H1 (cell line): ENCODE data around the gene NHS. TPM values are rescaled to one million over a fixed set of nuclear protein-coding genes. Genes with fewer than 3 reads are reported as not detected.

Source experiments
- CTCF ChIA-PET: fragments of 300-600 bp; sonication (Branson Sonifier 250); formaldehyde crosslinking; loops from one replicate; lab custom pipeline; 2021; ENCODE audit not compliant: partially characterized antibody; lab: Charles Lee
- POLR2A ChIA-PET: fragments of 300-600 bp; sonication (Branson Sonifier 250); formaldehyde crosslinking; loops from one replicate; lab custom pipeline; 2021; ENCODE audit warnings: inconsistent platforms; ENCODE audit not compliant: partially characterized antibody; lab: Charles Lee
- DNase-seq, 2 experiments: peaks; one replicate each; pipeline versions ENCODE4 v3.0.0 to v3.0.0-alpha.2; 2010 to 2022; ENCODE audit warnings: low spot score in 2 of 2, low read depth in 1 of 2, mixed read lengths in 1 of 2
- FAIRE-seq: peaks from 2 replicates; lab custom pipeline; 2011; peaks lifted over from hg19 to GRCh38; lab: Jason Lieb, UNC
- H2AFZ ChIP-seq: 2 replicates; pipeline ENCODE4 v1.8.1; 2012; ENCODE audit warnings: low read length, inconsistent platforms
- H2AK5ac ChIP-seq: 2 replicates; pipeline ENCODE4 v1.6.1; 2013; ENCODE audit warnings: low read depth, low read length
- H2BK120ac ChIP-seq: replicated peaks from 2 replicates; pipeline ENCODE3; 2013; ENCODE audit warnings: low read depth, low read length, inconsistent platforms
- H2BK12ac ChIP-seq: 2 replicates; pipeline ENCODE4 v1.6.1; 2013; ENCODE audit warnings: low read depth, low read length
- H2BK15ac ChIP-seq: 2 replicates; pipeline ENCODE4 v1.6.1; 2013; ENCODE audit warnings: low read length
- H2BK20ac ChIP-seq: 2 replicates; pipeline ENCODE4 v1.6.1; 2013; ENCODE audit warnings: low read length
- H2BK5ac ChIP-seq: 2 replicates; pipeline ENCODE4 v1.6.1; 2013; ENCODE audit warnings: low read depth, low read length
- H3K14ac ChIP-seq: 2 replicates; pipeline ENCODE4 v1.6.1; 2013; ENCODE audit warnings: inconsistent platforms; ENCODE audit not compliant: insufficient read length
- H3K18ac ChIP-seq: 2 replicates; pipeline ENCODE4 v1.6.1; 2013; ENCODE audit warnings: low read length; ENCODE audit errors: extremely low read depth
- H3K23ac ChIP-seq: 2 replicates; pipeline ENCODE4 v1.6.1; 2013; ENCODE audit warnings: inconsistent platforms; ENCODE audit not compliant: insufficient read length
- H3K23me2 ChIP-seq: 2 replicates; pipeline ENCODE4 v1.6.1; 2013; ENCODE audit warnings: low read depth, low read length
- H3K27ac ChIP-seq: 2 replicates; pipeline ENCODE4 v1.6.1; 2011; ENCODE audit warnings: low read depth, low read length, inconsistent platforms
- H3K27me3 ChIP-seq, 4 experiments: replicated peaks in 1 of 4; 1 replicate in 1 of 4; 2 replicates in 3 of 4; pipeline versions ENCODE4 v1.6.1 to v1.8.1; 2011 to 2013; ENCODE audit warnings: low read length in 3 of 4, mild to moderate bottlenecking in 3 of 4, inconsistent platforms in 2 of 4, mixed read lengths in 2 of 4, moderate library complexity in 1 of 4; ENCODE audit not compliant: control insufficient read depth in 3 of 4, insufficient read depth in 3 of 4; ENCODE audit errors: extremely low read depth in 1 of 4
- H3K36me3 ChIP-seq, 4 experiments: 2 replicates each; pipeline versions ENCODE4 v1.6.1 to v1.8.1; 2011 to 2013; ENCODE audit warnings: mild to moderate bottlenecking in 4 of 4, low read length in 3 of 4, moderate library complexity in 2 of 4, control low read depth in 1 of 4, inconsistent platforms in 1 of 4; ENCODE audit not compliant: insufficient read depth in 4 of 4, control insufficient read depth in 2 of 4
- H3K4ac ChIP-seq: replicated peaks from 2 replicates; pipeline ENCODE3; 2013; ENCODE audit warnings: low read length, low read depth, mixed read lengths, inconsistent platforms; ENCODE audit not compliant: insufficient read length
- H3K4me1 ChIP-seq, 4 experiments: replicated peaks in 1 of 4; 1 replicate in 1 of 4; 2 replicates in 3 of 4; pipeline versions ENCODE4 v1.6.1 to v1.8.1; 2011 to 2013; ENCODE audit warnings: low read length in 3 of 4, inconsistent platforms in 2 of 4, mixed read lengths in 1 of 4; ENCODE audit not compliant: insufficient read depth in 4 of 4, control insufficient read depth in 3 of 4
- H3K4me2 ChIP-seq, 2 experiments: 2 replicates each; pipeline versions ENCODE4 v1.6.1 to v1.8.1; 2011 to 2013; ENCODE audit warnings: low read depth in 2 of 2, low read length in 2 of 2, control low read depth in 1 of 2, inconsistent platforms in 1 of 2, mild to moderate bottlenecking in 1 of 2; ENCODE audit not compliant: insufficient read depth in 1 of 2
- H3K4me3 ChIP-seq, 4 experiments: fragments of 200-600, 300-600 bp in 1 of 4; sonication (generic), shearing (Covaris generic), sonication (Bioruptor Twin) in 1 of 4; 2 replicates each; pipeline versions ENCODE4 v1.5.1 to v1.8.1; 2011 to 2016; ENCODE audit warnings: low read length in 4 of 4, low read depth in 3 of 4, control low read depth in 2 of 4, inconsistent platforms in 2 of 4, mild to moderate bottlenecking in 2 of 4, mixed read lengths in 1 of 4, moderate library complexity in 1 of 4; ENCODE audit not compliant: insufficient read depth in 2 of 4; ENCODE audit errors: extremely low read depth in 1 of 4
- H3K56ac ChIP-seq: replicated peaks from 2 replicates; pipeline ENCODE3; 2013; ENCODE audit warnings: low read depth, mild to moderate bottlenecking, mixed read lengths, low read length, inconsistent platforms; ENCODE audit not compliant: insufficient read length
- H3K79me1 ChIP-seq: 2 replicates; pipeline ENCODE4 v1.6.1; 2013; ENCODE audit warnings: low read depth, low read length, control low read depth
- H3K79me2 ChIP-seq, 2 experiments: 2 replicates each; pipeline versions ENCODE4 v1.6.1 to v1.8.1; 2012 to 2013; ENCODE audit warnings: low read length in 2 of 2, mild to moderate bottlenecking in 2 of 2, inconsistent platforms in 1 of 2; ENCODE audit not compliant: insufficient read depth in 2 of 2, control insufficient read depth in 1 of 2
- H3K9ac ChIP-seq, 4 experiments: replicated peaks in 1 of 4; 1 replicate in 1 of 4; 2 replicates in 3 of 4; pipeline versions ENCODE4 v1.6.1 to v1.8.1; 2011 to 2013; ENCODE audit warnings: low read depth in 3 of 4, low read length in 3 of 4, control low read depth in 2 of 4, mild to moderate bottlenecking in 2 of 4, moderate library complexity in 2 of 4, inconsistent platforms in 1 of 4; ENCODE audit errors: extremely low read depth in 1 of 4
- H3K9me3 ChIP-seq, 2 experiments: 2 replicates each; pipeline versions ENCODE4 v1.6.1 to v1.8.1; 2012 to 2013; ENCODE audit warnings: mild to moderate bottlenecking in 2 of 2, moderate library complexity in 2 of 2, control low read depth in 1 of 2, inconsistent platforms in 1 of 2, low read depth in 1 of 2, low read length in 1 of 2, mixed read lengths in 1 of 2; ENCODE audit not compliant: insufficient read depth in 2 of 2
- H4K20me1 ChIP-seq, 2 experiments: replicated peaks in 1 of 2; 2 replicates each; pipeline versions ENCODE3 to v1.8.1; 2011 to 2013; ENCODE audit warnings: inconsistent platforms in 2 of 2, low read length in 2 of 2, mild to moderate bottlenecking in 1 of 2; ENCODE audit not compliant: insufficient read depth in 2 of 2, control insufficient read depth in 1 of 2
- H4K5ac ChIP-seq: 2 replicates; pipeline ENCODE4 v1.6.1; 2013; ENCODE audit warnings: low read length, low read depth, mixed read lengths, inconsistent platforms; ENCODE audit not compliant: insufficient read length
- H4K8ac ChIP-seq: 2 replicates; pipeline ENCODE4 v1.8.0; 2013; ENCODE audit warnings: mild to moderate bottlenecking, moderate library complexity, low read length, inconsistent platforms; ENCODE audit not compliant: insufficient read depth; ENCODE audit errors: extremely low read depth
- H4K91ac ChIP-seq: replicated peaks from 2 replicates; pipeline ENCODE3; 2013; ENCODE audit warnings: low read length, mixed read lengths, inconsistent platforms; ENCODE audit not compliant: insufficient read length
- CEBPB ChIP-seq: IDR thresholded peaks from 2 replicates; pipeline ENCODE4 v1.6.1; 2012; ENCODE audit warnings: low read depth, low read length
- GABPA ChIP-seq: IDR thresholded peaks from 2 replicates; pipeline ENCODE4 v1.6.1; 2011; ENCODE audit warnings: mild to moderate bottlenecking, low read length, moderate library complexity, borderline replicate concordance; ENCODE audit not compliant: insufficient read depth
- HDAC6 ChIP-seq: IDR thresholded peaks from one replicate; pipeline ENCODE4 v1.7.1; 2012; ENCODE audit warnings: low read depth, mild to moderate bottlenecking, inconsistent platforms, low read length, moderate library complexity
- RBBP5 ChIP-seq: IDR thresholded peaks from 2 replicates; pipeline ENCODE4 v1.7.1; 2012; ENCODE audit warnings: low read depth, mild to moderate bottlenecking, inconsistent platforms, low read length, moderate library complexity, borderline replicate concordance
- RXRA ChIP-seq: IDR thresholded peaks from 2 replicates; pipeline ENCODE4 v1.6.1; 2011; ENCODE audit warnings: low read depth, mild to moderate bottlenecking, low read length, moderate library complexity; ENCODE audit not compliant: insufficient read depth
- TAF1 ChIP-seq: IDR thresholded peaks from 2 replicates; pipeline ENCODE4 v1.6.1; 2011; ENCODE audit warnings: mild to moderate bottlenecking, low read depth, low read length
- TAF7 ChIP-seq: optimal IDR thresholded peaks from 2 replicates; pipeline ENCODE3; 2011; ENCODE audit warnings: low read depth, mild to moderate bottlenecking, inconsistent platforms, low read length, moderate library complexity, borderline replicate concordance
- YY1 ChIP-seq: IDR thresholded peaks from 2 replicates; pipeline ENCODE4 v1.6.1; 2011; ENCODE audit warnings: low read depth, mild to moderate bottlenecking, low read length
- WGBS, 2 experiments: shearing (Covaris generic) in 1 of 2; methylation state at CpG; one replicate each; pipeline versions ENCODE4 v1.1.6 to v1.1.7; 2013 to 2015; ENCODE audit warnings: low lambda C conversion rate in 2 of 2, mixed read lengths in 2 of 2, inconsistent platforms in 1 of 2, low coverage in 1 of 2, missing lambda C conversion rate in 1 of 2; ENCODE audit not compliant: insufficient replicate concordance in 2 of 2, insufficient coverage in 1 of 2, insufficient read length in 1 of 2; ENCODE audit errors: extremely low coverage in 1 of 2, missing lambda C conversion rate in 1 of 2; 5-methylcytosine and 5-hydroxymethylcytosine counted together
- polyA plus RNA-seq, 7 experiments: library from polyadenylated mRNA; depleted of rRNA in 3 of 7; stranded (reverse) in 5 of 7; unstranded in 2 of 7; fragments of >200 nt in 5 of 7; fragments of 200-250 nt in 2 of 7; gene quantifications; 1 replicate in 5 of 7; 2 replicates in 1 of 7; 4 replicates in 1 of 7; pipeline versions ENCODE4 v1.2.1 to v1.2.3, GENCODE V29; 2011 to 2013; ENCODE audit warnings: missing spikeins in 2 of 7, mixed read lengths in 2 of 7
- total RNA-seq: library from RNA; stranded (reverse); fragmentation: NEBNext Ultra II Directional; extraction: Animal tissue kit (Norgen Biotek cat#: 25700); gene quantifications from 2 replicates; pipeline ENCODE4 v1.2.1, GENCODE V29; 2021
- TF ChIP-seq, protein P1 (sequence below): IDR thresholded peaks from 2 replicates; pipeline ENCODE4 v1.6.1; 2012; ENCODE audit warnings: low read length, inconsistent platforms
- TF ChIP-seq, protein P2 (sequence below): IDR thresholded peaks from 2 replicates; pipeline ENCODE4 v1.6.1; 2012; ENCODE audit warnings: inconsistent platforms

The NHS gene
- total and polyA plus RNA-seq, 2 of the 8 experiments (the other 6 are each of a cell fraction or from before 2014, with no cell fraction given): 2.2 to 6.7 TPM

DNA sequence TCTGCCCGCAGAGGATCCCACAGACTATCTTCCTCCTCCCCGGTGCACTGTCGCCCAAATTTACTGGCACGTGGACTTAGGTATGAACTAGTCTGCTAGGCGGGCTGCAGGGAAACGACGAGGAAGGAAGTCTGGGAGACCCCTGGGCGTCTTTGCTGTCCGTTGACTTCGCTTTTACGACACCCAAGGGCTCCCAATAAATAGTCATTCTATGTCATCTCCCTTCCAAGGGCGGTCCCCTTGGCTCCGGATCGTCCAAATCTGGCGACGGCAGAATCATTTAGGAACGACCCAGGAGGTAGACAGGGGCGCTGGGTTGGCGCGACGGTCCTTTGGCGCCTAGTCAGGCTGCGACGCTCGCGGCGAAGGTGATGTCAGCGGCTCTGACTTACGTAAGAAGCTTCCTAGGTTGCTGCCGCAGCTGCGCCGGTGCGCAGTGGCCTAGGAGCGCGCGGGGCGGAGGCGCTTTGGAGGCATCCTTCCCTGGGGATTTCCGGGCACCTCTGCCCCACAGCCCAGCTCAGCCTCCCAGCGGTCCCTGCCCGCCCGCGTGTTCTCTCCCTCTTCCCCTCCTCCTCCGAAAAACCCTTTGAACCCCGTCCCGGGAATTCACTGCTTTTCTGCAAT is 2.2 kb downstream of the NHS start:
- Histone ChIP-seq H2AFZ (no peak overlapping the region), H2BK12ac (no peak overlapping the region), H4K8ac (no peak overlapping the region), H3K27ac (no peak overlapping the region), H3K79me2 (peaks cover 0 to 2% of the 10 kb centered on the region in 2 experiments; a peak in 1 of 4 replicates), H2BK5ac (no peak overlapping the region), H3K36me3 (no peaks in the 10 kb centered on the region; a peak in 1 of 8 replicates), H3K56ac (no peak overlapping the region), H4K5ac (no peak overlapping the region), H3K9me3 (no peaks in the 10 kb centered on the region), H2AK5ac (no peak overlapping the region), H3K4me1 (peaks cover 0 to 3% (median 0%) of the 10 kb centered on the region in 4 experiments; a peak in 5 of 7 replicates), H2BK15ac (no peak overlapping the region), H3K18ac (no peak overlapping the region), H3K14ac (no peak overlapping the region), H3K23me2 (peaks cover 18% of the 10 kb centered on the region; the same call in 1 of the 2 replicates), H3K27me3 (peaks cover 7 to 21% (median 19%) of the 10 kb centered on the region in 4 experiments; a peak in 6 of 7 replicates), H2BK20ac (no peak overlapping the region), H4K91ac (no peak overlapping the region), H3K4me2 (peak overlapping the region; percentile 75 to 80), H3K4ac (no peak overlapping the region), H3K4me3 (peak overlapping the region; percentile 45 to 70 (median 52)), H4K20me1 (peaks cover 0 to 2% of the 10 kb centered on the region in 2 experiments), H3K79me1 (no peaks in the 10 kb centered on the region), H2BK120ac (no peak overlapping the region), H3K9ac (no peak overlapping the region; a peak in 1 of 7 replicates), H3K23ac (no peak overlapping the region)
- peak in 1 of 2 experiments; percentile 48 for DNase-seq
- no peak for FAIRE-seq
- 1% methylated on average over 16 of the region's 46 CpGs; no CpG with 5 or more reads in 1 of the 2 experiments for WGBS, 2 experiments
- ChIA-PET POLR2A (interaction anchor here (0.7 kb wide), 1 partner anchor 166 kb away, joined by 3 read pairs; no protein-coding TSS in a partner anchor), CTCF (interaction anchor here (1.0 kb wide), 1 partner anchor 155 kb away, joined by 3 read pairs; no protein-coding TSS in a partner anchor)
- no peak for TF ChIP-seq HDAC6
- no peak for TF ChIP-seq TAF1
- TF ChIP-seq GABPA: no peak
- no peak for TF ChIP-seq YY1
- TF ChIP-seq TAF7: no peak
- no peak for TF ChIP-seq RXRA
- TF ChIP-seq CEBPB: peak; percentile 16; the same call in 1 of the 2 replicates
- no peak for TF ChIP-seq RBBP5
- TF ChIP-seq, protein P1, sequence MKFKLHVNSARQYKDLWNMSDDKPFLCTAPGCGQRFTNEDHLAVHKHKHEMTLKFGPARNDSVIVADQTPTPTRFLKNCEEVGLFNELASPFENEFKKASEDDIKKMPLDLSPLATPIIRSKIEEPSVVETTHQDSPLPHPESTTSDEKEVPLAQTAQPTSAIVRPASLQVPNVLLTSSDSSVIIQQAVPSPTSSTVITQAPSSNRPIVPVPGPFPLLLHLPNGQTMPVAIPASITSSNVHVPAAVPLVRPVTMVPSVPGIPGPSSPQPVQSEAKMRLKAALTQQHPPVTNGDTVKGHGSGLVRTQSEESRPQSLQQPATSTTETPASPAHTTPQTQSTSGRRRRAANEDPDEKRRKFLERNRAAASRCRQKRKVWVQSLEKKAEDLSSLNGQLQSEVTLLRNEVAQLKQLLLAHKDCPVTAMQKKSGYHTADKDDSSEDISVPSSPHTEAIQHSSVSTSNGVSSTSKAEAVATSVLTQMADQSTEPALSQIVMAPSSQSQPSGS: no peak
- TF ChIP-seq, protein P2, sequence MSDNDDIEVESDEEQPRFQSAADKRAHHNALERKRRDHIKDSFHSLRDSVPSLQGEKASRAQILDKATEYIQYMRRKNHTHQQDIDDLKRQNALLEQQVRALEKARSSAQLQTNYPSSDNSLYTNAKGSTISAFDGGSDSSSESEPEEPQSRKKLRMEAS: 0 out of 2 replicates have a peak, but pooled peaks have one; percentile 4
